GM23338 (cell line): ENCODE measurements around the gene ASB1. TPM values are rescaled to one million over a fixed set of nuclear protein-coding genes. Genes with fewer than 3 reads are reported as not detected.

ENCODE experiments used
- ATAC-seq: fragments of 200-7000 bp; cut with Tn5 transposase; 3 replicates; pipeline ENCODE4 v1.9.1; 2020
- DNase-seq: peaks from one replicate; pipeline ENCODE4 v3.0.0-alpha.2; 2015; ENCODE audit warnings: low spot score
- H2AFZ ChIP-seq: fragments of 200-600 bp; sonication (generic); 2 replicates; pipeline ENCODE4 v1.8.0; 2016; ENCODE audit warnings: antibody characterized with exemption, mild to moderate bottlenecking, moderate library complexity
- H3F3A ChIP-seq: fragments of 200-600 bp; sonication (generic); replicated peaks from 2 replicates; pipeline ENCODE4 v1.8.0; 2017; ENCODE audit warnings: antibody characterized with exemption, mixed run types, low read depth
- H3K27ac ChIP-seq: fragments of 200-600 bp; sonication (generic); 2 replicates; pipeline ENCODE4 v1.6.1; 2016; ENCODE audit warnings: low read depth
- H3K27me3 ChIP-seq: fragments of 200-600 bp; sonication (generic); 2 replicates; pipeline ENCODE4 v1.8.0; 2016; ENCODE audit warnings: mild to moderate bottlenecking, mixed run types, moderate library complexity; ENCODE audit not compliant: insufficient read depth
- H3K36me3 ChIP-seq: fragments of 200-600 bp; sonication (generic); 2 replicates; pipeline ENCODE4 v1.8.0; 2016; ENCODE audit warnings: mild to moderate bottlenecking; ENCODE audit not compliant: insufficient read depth
- H3K4me1 ChIP-seq: fragments of 200-600 bp; sonication (generic); 2 replicates; pipeline ENCODE4 v1.8.0; 2016; ENCODE audit warnings: mild to moderate bottlenecking, moderate library complexity; ENCODE audit not compliant: insufficient read depth
- H3K4me2 ChIP-seq: fragments of 200-600 bp; sonication (generic); 2 replicates; pipeline ENCODE4 v1.7.1; 2017; ENCODE audit warnings: mixed run types
- H3K4me3 ChIP-seq: fragments of 200-600 bp; sonication (generic); 2 replicates; pipeline ENCODE4 v1.6.1; 2016; ENCODE audit warnings: mixed run types
- H3K79me2 ChIP-seq: fragments of 200-600 bp; sonication (generic); replicated peaks from 2 replicates; pipeline ENCODE4 v1.8.0; 2017; ENCODE audit warnings: mild to moderate bottlenecking; ENCODE audit not compliant: insufficient read depth
- H3K9me2 ChIP-seq: fragments of 200-600 bp; sonication (generic); 2 replicates; pipeline ENCODE4 v1.8.0; 2017; ENCODE audit not compliant: insufficient read depth
- H4K20me1 ChIP-seq: fragments of 200-600 bp; sonication (generic); replicated peaks from 2 replicates; pipeline ENCODE4 v1.8.0; 2017; ENCODE audit warnings: mild to moderate bottlenecking; ENCODE audit not compliant: insufficient read depth
- H3K27ac Mint-ChIP-seq: 2 replicates; pipeline ENCODE4 v1.8.0; 2020; ENCODE audit warnings: inconsistent platforms, mild to moderate bottlenecking, moderate library complexity, mixed read lengths
- H3K27me3 Mint-ChIP-seq: 3 replicates; pipeline ENCODE4 v1.8.0; 2022; ENCODE audit warnings: low read depth, mild to moderate bottlenecking, moderate library complexity, mixed read lengths, inconsistent platforms; ENCODE audit not compliant: insufficient read depth, poor library complexity
- H3K36me3 Mint-ChIP-seq: 3 replicates; pipeline ENCODE4 v1.8.0; 2021; ENCODE audit warnings: low read depth, mild to moderate bottlenecking, inconsistent platforms, moderate library complexity, mixed read lengths
- H3K4me1 Mint-ChIP-seq: 3 replicates; pipeline ENCODE4 v1.8.0; 2020; ENCODE audit warnings: mild to moderate bottlenecking, inconsistent platforms, mixed read lengths
- H3K4me3 Mint-ChIP-seq: 3 replicates; pipeline ENCODE4 v1.8.0; 2021; ENCODE audit warnings: moderate library complexity, mild to moderate bottlenecking, inconsistent platforms, mixed read lengths
- H3K9me3 Mint-ChIP-seq: 3 replicates; pipeline ENCODE4 v1.8.0; 2020; ENCODE audit warnings: moderate library complexity, mild to moderate bottlenecking, inconsistent platforms, mixed read lengths
- CREB1 ChIP-seq: fragments of 250-450 bp; sonication (Bioruptor Pico); IDR thresholded peaks from 2 replicates; pipeline ENCODE4 v1.5.0; 2020; ENCODE audit warnings: low read depth, mild to moderate bottlenecking, moderate library complexity
- NANOG ChIP-seq: IDR thresholded peaks from 2 replicates; pipeline ENCODE4 v1.6.1; 2016; ENCODE audit warnings: antibody characterized with exemption, borderline replicate concordance
- POLR2AphosphoS5 ChIP-seq: IDR thresholded peaks from 2 replicates; pipeline ENCODE4 v1.6.1; 2016; ENCODE audit warnings: antibody characterized with exemption, low read depth
- REST ChIP-seq: IDR thresholded peaks from one replicate; pipeline ENCODE4 v1.6.1; 2018; ENCODE audit warnings: antibody characterized with exemption; ENCODE audit not compliant: unreplicated experiment
- ZNF331 ChIP-seq: fragments of 250-450 bp; sonication (Bioruptor Pico); IDR thresholded peaks from 2 replicates; pipeline ENCODE4 v1.5.0; 2020; ENCODE audit warnings: low read depth, mild to moderate bottlenecking, moderate library complexity
- ZNF462 ChIP-seq: fragments of 250-450 bp; sonication (Bioruptor Pico); IDR thresholded peaks from 2 replicates; pipeline ENCODE4 v1.5.0; 2020; ENCODE audit warnings: mild to moderate bottlenecking, moderate library complexity
- long read RNA-seq: library from polyadenylated mRNA; unstranded; transcript quantifications from one replicate; pipeline ENCODE4 v2.0.0, GENCODE V29; 2020; ENCODE audit not compliant: unreplicated experiment
- polyA plus RNA-seq: library from polyadenylated mRNA; unstranded; fragments of >200 nt; fragmentation: Nextera tagmentation; extraction: Ambion mirVana; gene quantifications from 2 replicates; pipeline ENCODE4 v1.2.1, GENCODE V29; 2016
- total RNA-seq: library from RNA; depleted of rRNA; stranded (reverse); fragments of >200 nt; shearing (Covaris generic); gene quantifications from 2 replicates; pipeline ENCODE4 v1.2.3, GENCODE V29; 2014; rRNA removed
- TF ChIP-seq, protein P1 (sequence below): IDR thresholded peaks from 2 replicates; pipeline ENCODE4 v1.6.1; 2016; ENCODE audit warnings: antibody characterized with exemption

ASB1 gene, protein sequence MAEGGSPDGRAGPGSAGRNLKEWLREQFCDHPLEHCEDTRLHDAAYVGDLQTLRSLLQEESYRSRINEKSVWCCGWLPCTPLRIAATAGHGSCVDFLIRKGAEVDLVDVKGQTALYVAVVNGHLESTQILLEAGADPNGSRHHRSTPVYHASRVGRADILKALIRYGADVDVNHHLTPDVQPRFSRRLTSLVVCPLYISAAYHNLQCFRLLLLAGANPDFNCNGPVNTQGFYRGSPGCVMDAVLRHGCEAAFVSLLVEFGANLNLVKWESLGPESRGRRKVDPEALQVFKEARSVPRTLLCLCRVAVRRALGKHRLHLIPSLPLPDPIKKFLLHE
- 18.9 and 23.9 TPM in 2 replicates for total RNA-seq
- polyA plus RNA-seq: 21.5 and 23.8 TPM in 2 replicates
- long read RNA-seq, full-length matches to known transcripts: 13 of 16 reads
- long read RNA-seq, partial matches to known transcripts: 1 of 16 reads
- long read RNA-seq, other reads (novel, unspliced or antisense): 2 of 16 reads

GRCh38 chr2:238426568-238427434 is at the start of gene ASB1:
Gene ASB1, plus strand, starts transcription at chr2:238426927. Its CDS starts 144 bp downstream, at chr2:238427071.
- peak within 1 kb of the TSS; percentile 94 for H3K4me3 Mint-ChIP-seq
- Histone ChIP-seq H3K79me2 (peaks cover 47% of the 10 kb centered on the region), H3F3A (no peaks in the 10 kb centered on the region), H3K4me1 (peaks cover 11% of the 10 kb centered on the region), H3K27me3 (no peaks in the 10 kb centered on the region), H3K4me2 (peak within 1 kb of the TSS; percentile 95), H2AFZ (peak within 1 kb of the TSS; percentile 82), H4K20me1 (peaks cover 9% of the 10 kb centered on the region; the same call in 1 of the 2 replicates), H3K36me3 (0 out of 2 replicates have a peak, but pooled peaks cover 7% of the 10 kb centered on the region), H3K27ac (peak within 1 kb of the TSS; percentile 95), H3K9me2 (no peaks in the 10 kb centered on the region), H3K4me3 (peak within 1 kb of the TSS; percentile 93)
- peaks cover 14% of the 10 kb centered on the region for H3K4me1 Mint-ChIP-seq
- peaks cover 24% of the 10 kb centered on the region for H3K36me3 Mint-ChIP-seq
- ATAC-seq (peak; percentile 82), DNase-seq (peak; percentile 90)
- no peak for TF ChIP-seq ZNF331
- TF ChIP-seq NANOG: no peak
- peak; percentile 59 for TF ChIP-seq POLR2AphosphoS5
- TF ChIP-seq ZNF462: no peak
- no peak for TF ChIP-seq REST
- TF ChIP-seq, protein P1, sequence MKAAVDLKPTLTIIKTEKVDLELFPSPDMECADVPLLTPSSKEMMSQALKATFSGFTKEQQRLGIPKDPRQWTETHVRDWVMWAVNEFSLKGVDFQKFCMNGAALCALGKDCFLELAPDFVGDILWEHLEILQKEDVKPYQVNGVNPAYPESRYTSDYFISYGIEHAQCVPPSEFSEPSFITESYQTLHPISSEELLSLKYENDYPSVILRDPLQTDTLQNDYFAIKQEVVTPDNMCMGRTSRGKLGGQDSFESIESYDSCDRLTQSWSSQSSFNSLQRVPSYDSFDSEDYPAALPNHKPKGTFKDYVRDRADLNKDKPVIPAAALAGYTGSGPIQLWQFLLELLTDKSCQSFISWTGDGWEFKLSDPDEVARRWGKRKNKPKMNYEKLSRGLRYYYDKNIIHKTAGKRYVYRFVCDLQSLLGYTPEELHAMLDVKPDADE: peak; percentile 32; the same call in 1 of the 2 replicates
- no peak for TF ChIP-seq CREB1 (CRISPR knock-in tag)
- H3K9me3 Mint-ChIP-seq: peaks cover 14% of the 10 kb centered on the region
- H3K27me3 Mint-ChIP-seq: no peaks in the 10 kb centered on the region
- H3K27ac Mint-ChIP-seq: peak within 1 kb of the TSS; percentile 90
